MCF 10A (cell line): ENCODE data around the gene MICOS13. TPM values are rescaled to one million over a fixed set of nuclear protein-coding genes. Genes with fewer than 3 reads are reported as not detected.

Experiments
- BruUV-seq: library from RNA; stranded (reverse); fragments of 400-500 nt; replicated peaks from 2 replicates; lab custom pipeline; 2021; lab: Mats Ljungman, UMichigan
- CTCF ChIA-PET: fragments of 300-600 bp; sonication (Branson Sonifier 250); formaldehyde crosslinking; extraction: SDS; loops from one replicate; lab custom pipeline; 2021; ENCODE audit warnings: antibody characterized with exemption, inconsistent platforms; lab: Yijun Ruan, JAX
- POLR2A ChIA-PET: fragments of 300-600, 350-650 bp; sonication (Branson Sonifier 250); formaldehyde crosslinking; extraction: SDS; loops from one replicate; lab custom pipeline; 2020; ENCODE audit warnings: antibody characterized with exemption, inconsistent platforms; lab: Yijun Ruan, JAX
- DNase-seq: peaks from one replicate; pipeline ENCODE4 v3.0.0-alpha.2; 2018; ENCODE audit not compliant: unreplicated experiment
- H3K27ac Mint-ChIP-seq: one replicate; pipeline ENCODE4 v1.8.0; 2022; ENCODE audit warnings: mild to moderate bottlenecking, low read depth, mixed read lengths; ENCODE audit not compliant: unreplicated experiment
- H3K27me3 Mint-ChIP-seq: one replicate; pipeline ENCODE4 v1.8.0; 2022; ENCODE audit warnings: mixed read lengths; ENCODE audit not compliant: insufficient read depth, unreplicated experiment
- H3K36me3 Mint-ChIP-seq: one replicate; pipeline ENCODE4 v1.8.0; 2022; ENCODE audit warnings: mild to moderate bottlenecking, moderate library complexity, mixed read lengths; ENCODE audit not compliant: insufficient read depth, unreplicated experiment
- H3K4me1 Mint-ChIP-seq: one replicate; pipeline ENCODE4 v1.8.0; 2022; ENCODE audit warnings: mixed read lengths; ENCODE audit not compliant: insufficient read depth, unreplicated experiment
- H3K4me3 Mint-ChIP-seq: one replicate; pipeline ENCODE4 v1.8.0; 2022; ENCODE audit warnings: mild to moderate bottlenecking, moderate library complexity, mixed read lengths; ENCODE audit not compliant: unreplicated experiment
- H3K9me3 Mint-ChIP-seq: one replicate; pipeline ENCODE4 v1.8.0; 2022; ENCODE audit warnings: mixed read lengths; ENCODE audit not compliant: unreplicated experiment
- intact Hi-C: fragments of 100-400 bp; cut with micrococcal nuclease; formaldehyde crosslinking; loops from 2 replicates; pipeline ENCODE4 v1.14.1; 2022
- total RNA-seq: library from RNA; stranded (reverse); gene quantifications from 2 replicates; pipeline ENCODE4 v1.2.3, GENCODE V29; 2022
- TF ChIP-seq, protein P1 (sequence below): fragments of 200-600 bp; IDR thresholded peaks from one replicate; pipeline ENCODE4 v1.8.0; 2022; ENCODE audit warnings: antibody characterized with exemption, mild to moderate bottlenecking; ENCODE audit not compliant: unreplicated experiment

Gene MICOS13
- total RNA-seq, 1 experiment from 2014 or later: 73.0 TPM

DNA sequence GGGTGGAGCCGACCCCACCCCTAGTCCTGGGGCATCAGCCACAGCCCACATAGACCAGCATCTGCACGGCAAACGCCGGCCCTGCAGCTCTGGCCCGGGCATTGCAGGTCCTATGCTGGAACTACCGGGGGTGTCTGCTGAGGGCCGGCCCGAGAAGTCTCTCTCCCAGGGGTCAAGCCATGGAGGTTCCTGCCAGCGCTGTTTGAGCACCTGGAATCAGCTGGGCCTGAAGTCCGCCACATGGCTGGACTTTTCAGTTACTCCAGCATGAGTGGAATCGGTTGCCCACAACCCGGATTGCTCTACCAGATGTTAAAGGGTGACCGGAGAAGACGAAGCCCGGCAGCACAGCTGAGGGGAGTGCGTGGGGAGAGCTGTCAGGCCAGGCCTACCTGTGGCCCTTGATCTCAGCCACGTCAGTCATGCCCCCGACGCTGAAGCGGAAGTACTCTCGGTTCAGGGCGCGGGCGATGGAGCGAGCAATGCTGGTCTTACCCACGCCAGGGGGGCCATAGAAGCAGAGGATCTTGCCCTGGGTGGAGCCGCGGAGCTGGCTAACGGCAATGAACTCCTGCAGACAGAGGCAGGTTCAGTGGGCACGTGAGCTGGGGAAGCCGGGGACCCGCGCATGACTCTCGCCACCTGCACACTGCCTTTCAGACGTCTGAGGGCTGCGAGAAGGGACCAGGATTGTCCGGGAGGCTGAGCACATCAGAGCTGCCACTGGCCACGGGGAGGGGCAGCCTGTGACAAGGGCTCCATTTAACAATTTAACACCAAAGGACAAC is 18.5 kb upstream of the MICOS13 start:
- H3K4me3 Mint-ChIP-seq: no peak overlapping the region
- TF ChIP-seq, protein P1, sequence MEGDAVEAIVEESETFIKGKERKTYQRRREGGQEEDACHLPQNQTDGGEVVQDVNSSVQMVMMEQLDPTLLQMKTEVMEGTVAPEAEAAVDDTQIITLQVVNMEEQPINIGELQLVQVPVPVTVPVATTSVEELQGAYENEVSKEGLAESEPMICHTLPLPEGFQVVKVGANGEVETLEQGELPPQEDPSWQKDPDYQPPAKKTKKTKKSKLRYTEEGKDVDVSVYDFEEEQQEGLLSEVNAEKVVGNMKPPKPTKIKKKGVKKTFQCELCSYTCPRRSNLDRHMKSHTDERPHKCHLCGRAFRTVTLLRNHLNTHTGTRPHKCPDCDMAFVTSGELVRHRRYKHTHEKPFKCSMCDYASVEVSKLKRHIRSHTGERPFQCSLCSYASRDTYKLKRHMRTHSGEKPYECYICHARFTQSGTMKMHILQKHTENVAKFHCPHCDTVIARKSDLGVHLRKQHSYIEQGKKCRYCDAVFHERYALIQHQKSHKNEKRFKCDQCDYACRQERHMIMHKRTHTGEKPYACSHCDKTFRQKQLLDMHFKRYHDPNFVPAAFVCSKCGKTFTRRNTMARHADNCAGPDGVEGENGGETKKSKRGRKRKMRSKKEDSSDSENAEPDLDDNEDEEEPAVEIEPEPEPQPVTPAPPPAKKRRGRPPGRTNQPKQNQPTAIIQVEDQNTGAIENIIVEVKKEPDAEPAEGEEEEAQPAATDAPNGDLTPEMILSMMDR: no peak
- DNase-seq: no peak
- H3K4me1 Mint-ChIP-seq: peaks cover 6% of the 10 kb centered on the region
- intact Hi-C loops: loop anchor here (10.0 kb wide), 1 partner anchor 96 kb away; the partner anchor contains the start of gene DUS3L
- ChIA-PET CTCF (interaction anchor here (0.6 to 1.4 kb wide), 3 partner anchors 11 to 19 kb away, joined by 4 to 5 read pairs (median 4); no protein-coding TSS in a partner anchor), POLR2A (interaction anchor here (0.6 to 3.1 kb wide), 6 partner anchors 8 to 112 kb away, joined by 3 to 15 read pairs (median 4); partner anchors contain the start of gene RPL36)
- H3K27ac Mint-ChIP-seq: no peak overlapping the region
- no peaks in the 10 kb centered on the region for H3K9me3 Mint-ChIP-seq
- H3K27me3 Mint-ChIP-seq: no peaks in the 10 kb centered on the region
- BruUV-seq: no TSS peak
- peaks cover 84% of the 10 kb centered on the region for H3K36me3 Mint-ChIP-seq

DNA sequence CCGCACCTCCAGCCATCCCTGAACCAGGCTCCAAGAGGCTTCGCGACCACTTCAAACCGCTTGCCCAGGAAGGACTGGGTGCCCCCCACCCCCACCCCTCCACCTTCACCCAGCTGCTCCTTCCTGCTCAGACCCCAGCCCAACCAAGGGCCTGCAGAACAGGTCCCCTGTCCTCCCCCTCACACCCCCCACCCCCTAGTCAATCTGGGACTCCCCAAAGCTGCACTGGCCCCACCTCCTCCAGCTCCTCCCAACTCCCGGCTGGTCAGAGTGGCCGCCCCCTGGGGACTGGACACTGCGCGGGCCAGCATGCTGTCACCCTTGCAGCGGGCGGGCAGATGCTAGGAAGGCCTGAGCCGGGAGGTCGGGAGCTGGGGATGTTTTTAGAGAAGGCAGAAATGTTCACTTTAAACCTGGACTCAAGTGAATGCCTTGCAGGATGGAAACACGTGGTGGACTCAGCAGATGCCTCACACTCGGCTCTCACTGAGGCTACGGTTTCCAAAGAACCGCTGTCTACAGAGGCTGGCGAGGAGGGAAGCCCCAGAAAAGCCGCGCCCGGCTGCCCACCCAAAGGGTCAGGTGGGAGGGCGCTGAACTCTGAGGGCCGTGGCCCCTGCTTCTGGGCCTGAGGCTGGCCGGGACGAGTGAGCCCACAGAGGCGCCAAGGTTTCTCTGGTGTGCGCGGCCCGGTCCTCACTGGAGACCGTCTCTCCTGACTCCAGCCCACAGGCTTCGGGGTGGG is 17.7 kb upstream of the MICOS13 start:
- DNase-seq: no peak
- ChIA-PET CTCF (interaction anchor here (1.4 kb wide), 1 partner anchor 11 kb away, joined by 5 read pairs; no protein-coding TSS in a partner anchor), POLR2A (interaction anchor here (0.9 to 3.1 kb wide), 3 partner anchors 10 to 22 kb away, joined by 3 to 15 read pairs (median 4); partner anchors contain the start of genes CATSPERD and LONP1)
- Mint-ChIP-seq H3K4me1 (peaks cover under 1% of the 10 kb centered on the region), H3K9me3 (no peaks in the 10 kb centered on the region), H3K36me3 (peaks cover 81% of the 10 kb centered on the region), H3K4me3 (no peak overlapping the region), H3K27ac (no peak overlapping the region), H3K27me3 (no peaks in the 10 kb centered on the region)
- BruUV-seq: no TSS peak
- TF ChIP-seq, protein P1: no peak
- intact Hi-C loops: loop anchor here (10.0 kb wide), 1 partner anchor 97 kb away; the partner anchor contains the start of gene DUS3L

DNA sequence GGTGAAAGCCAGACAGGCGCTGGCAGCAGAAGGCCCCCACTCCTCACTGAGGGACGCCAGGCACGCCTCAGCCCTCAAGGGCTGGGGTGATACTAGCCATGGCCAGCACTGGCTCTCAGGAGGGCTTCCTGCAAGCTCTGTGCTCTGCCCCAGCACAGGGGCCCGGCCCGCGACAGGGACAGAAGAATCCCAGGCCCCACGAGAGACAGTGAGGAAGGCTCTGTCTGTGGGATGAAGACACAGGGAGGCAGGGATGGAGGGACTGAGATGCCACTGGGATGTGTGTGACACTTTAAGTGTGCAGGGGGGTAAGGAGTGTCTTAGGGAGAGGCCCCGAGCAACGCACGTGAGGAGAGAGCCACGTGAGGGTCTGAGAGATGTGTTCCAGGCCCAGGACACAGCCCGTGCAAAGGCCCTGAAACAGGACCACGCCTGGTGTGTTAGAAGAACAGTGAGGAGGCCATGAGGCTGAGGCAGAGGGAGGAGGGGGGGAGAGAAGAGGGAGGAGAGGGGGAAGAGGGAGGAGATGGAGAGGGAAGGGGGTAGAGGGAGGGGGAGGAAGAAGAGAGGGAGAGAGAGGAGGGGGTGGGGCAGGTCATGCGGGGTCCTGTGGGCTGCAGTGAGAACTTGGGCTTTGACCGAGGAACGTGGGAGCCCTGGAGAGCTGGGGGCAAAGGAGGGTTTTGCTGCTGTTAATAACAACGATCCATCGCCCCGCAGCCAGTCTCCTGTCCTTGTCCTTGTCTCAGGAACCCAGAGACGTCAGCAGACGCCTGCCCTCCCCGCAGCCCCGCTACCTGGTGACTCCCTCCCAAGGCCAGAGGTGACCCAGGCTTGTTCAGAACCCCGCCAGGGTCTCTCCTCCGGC is 16.9 kb upstream of the MICOS13 start:
- POLR2A ChIA-PET: interaction anchor here (0.6 to 3.1 kb wide), 5 partner anchors 11 to 43 kb away, joined by 3 to 15 read pairs (median 3); partner anchors contain the start of genes CATSPERD and LONP1
- TF ChIP-seq, protein P1: no peak
- DNase-seq: no peak
- BruUV-seq: no TSS peak
- peak overlapping the region; percentile 54 for H3K27ac Mint-ChIP-seq
- no peak overlapping the region for H3K4me3 Mint-ChIP-seq
- CTCF ChIA-PET: interaction anchor here (1.4 kb wide), 1 partner anchor 10 kb away, joined by 5 read pairs; no protein-coding TSS in a partner anchor
- no peaks in the 10 kb centered on the region for H3K9me3 Mint-ChIP-seq
- peaks cover 81% of the 10 kb centered on the region for H3K36me3 Mint-ChIP-seq
- H3K4me1 Mint-ChIP-seq: no peaks in the 10 kb centered on the region
- intact Hi-C loops: loop anchor here (10.0 kb wide), 1 partner anchor 98 kb away; the partner anchor contains the start of gene DUS3L
- H3K27me3 Mint-ChIP-seq: no peaks in the 10 kb centered on the region
